ENCODE measurements around the gene ARTN.

ARTN gene

DNA sequence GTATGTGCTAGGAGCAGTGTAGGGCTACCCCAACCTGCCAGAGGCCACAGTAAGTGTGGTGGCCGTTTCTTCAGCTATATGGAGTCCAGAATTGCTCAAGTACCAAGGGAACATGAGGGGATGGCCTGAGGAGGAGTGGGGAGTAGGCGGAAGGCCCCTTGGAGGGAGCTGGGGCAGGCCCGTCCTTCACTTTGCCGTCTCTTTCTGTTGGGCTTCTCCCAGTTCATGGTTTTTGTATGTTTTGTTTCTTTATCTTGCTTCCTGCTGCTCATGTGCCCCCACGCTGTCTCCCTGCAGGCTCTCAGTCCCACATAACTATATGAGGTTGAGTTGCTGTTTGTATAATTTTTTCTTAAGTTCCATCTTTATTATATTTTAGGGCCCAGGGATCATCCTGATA lies 30.3 kb downstream of the ARTN start:
- H3K27ac ChIP-seq (ENCODE audit: low read length), result no peak overlapping the region
- peaks cover 16% of the 10 kb centered on the region for H3K36me3 ChIP-seq (ENCODE audit: insufficient read depth, low read depth, low read length)
- H3K9me3 ChIP-seq (ENCODE audit: insufficient read depth, low read depth, low read length), result no peaks in the 10 kb centered on the region

DNA sequence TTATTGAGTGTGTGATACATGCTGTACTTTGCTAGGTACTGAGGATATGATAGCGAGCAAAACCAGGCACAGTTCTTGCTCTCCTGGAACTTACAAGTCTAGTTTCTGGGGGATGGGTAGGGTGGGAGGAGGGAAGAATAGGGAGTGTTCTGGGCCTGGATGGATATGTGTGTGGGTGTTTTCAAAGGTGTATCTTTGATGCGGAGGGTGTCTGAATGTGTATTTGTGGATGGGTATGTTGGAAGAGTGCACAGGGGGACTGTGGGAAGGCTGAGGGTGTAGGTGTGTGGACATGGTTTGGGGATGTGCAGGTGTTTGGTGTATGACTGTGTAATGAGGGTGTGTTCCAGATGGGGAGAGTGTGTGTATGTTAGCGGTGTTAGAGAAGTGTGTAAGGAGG lies 31.7 kb downstream of the ARTN start:
- Histone ChIP-seq H3K4me3 (ENCODE audit: low read length) (no peak overlapping the region), H3K9me3 (ENCODE audit: insufficient read depth, low read depth, low read length) (no peaks in the 10 kb centered on the region), H3K27ac (ENCODE audit: low read length) (no peak overlapping the region), H3K4me1 (ENCODE audit: insufficient read depth, low read length) (no peaks in the 10 kb centered on the region), H3K27me3 (ENCODE audit: insufficient read depth, low read length) (no peaks in the 10 kb centered on the region), H3K9ac (ENCODE audit: low read depth, low read length) (no peak overlapping the region), H3K36me3 (ENCODE audit: insufficient read depth, low read depth, low read length) (peaks cover 11% of the 10 kb centered on the region)

More for the DNA sequence above, 30.3 kb downstream of the ARTN start:
- no peak overlapping the region for H3K9ac ChIP-seq (ENCODE audit: low read depth, low read length)
- no peaks in the 10 kb centered on the region for H3K27me3 ChIP-seq (ENCODE audit: insufficient read depth, low read length)
- H3K4me3 ChIP-seq (ENCODE audit: low read length), result no peak overlapping the region
- H3K4me1 ChIP-seq (ENCODE audit: insufficient read depth, low read length), result no peaks in the 10 kb centered on the region

DNA sequence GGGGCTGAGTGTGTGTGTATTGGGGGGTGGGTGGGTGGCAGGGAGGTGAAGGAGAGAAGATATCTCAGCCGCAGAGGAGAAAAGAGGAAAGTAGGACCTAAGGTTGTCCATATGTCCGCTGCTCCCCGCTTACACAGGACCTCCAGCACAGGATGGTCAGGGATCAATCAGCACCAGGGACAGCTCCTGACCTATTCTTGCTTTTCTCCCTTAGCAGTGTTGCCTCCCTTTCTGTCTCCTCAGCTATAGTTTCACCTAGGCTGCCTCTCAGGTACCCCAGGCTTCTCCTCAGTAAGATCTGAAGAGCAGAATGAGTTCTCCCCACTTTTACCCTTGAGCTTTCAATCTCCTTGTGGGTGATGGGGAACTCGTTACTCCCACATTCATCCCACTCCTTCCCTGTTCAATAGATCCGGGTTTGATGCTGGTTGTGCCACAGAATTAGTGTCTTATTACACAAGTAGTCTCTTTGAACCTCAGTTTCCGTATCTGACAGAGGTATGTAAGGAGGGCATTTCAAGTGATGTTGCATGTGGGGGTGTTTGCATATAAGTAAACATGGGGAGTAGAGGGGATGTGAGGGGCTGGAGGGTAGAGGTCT lies 34.8 kb downstream of the ARTN start:
- Histone ChIP-seq H3K9ac (ENCODE audit: low read depth, low read length) (no peak overlapping the region), H3K4me1 (ENCODE audit: insufficient read depth, low read length) (no peaks in the 10 kb centered on the region), H3K9me3 (ENCODE audit: insufficient read depth, low read depth, low read length) (no peaks in the 10 kb centered on the region), H3K27me3 (ENCODE audit: insufficient read depth, low read length) (no peaks in the 10 kb centered on the region), H3K4me3 (ENCODE audit: low read length) (no peak overlapping the region), H3K27ac (ENCODE audit: low read length) (no peak overlapping the region), H3K36me3 (ENCODE audit: insufficient read depth, low read depth, low read length) (peaks cover 25% of the 10 kb centered on the region)

DNA sequence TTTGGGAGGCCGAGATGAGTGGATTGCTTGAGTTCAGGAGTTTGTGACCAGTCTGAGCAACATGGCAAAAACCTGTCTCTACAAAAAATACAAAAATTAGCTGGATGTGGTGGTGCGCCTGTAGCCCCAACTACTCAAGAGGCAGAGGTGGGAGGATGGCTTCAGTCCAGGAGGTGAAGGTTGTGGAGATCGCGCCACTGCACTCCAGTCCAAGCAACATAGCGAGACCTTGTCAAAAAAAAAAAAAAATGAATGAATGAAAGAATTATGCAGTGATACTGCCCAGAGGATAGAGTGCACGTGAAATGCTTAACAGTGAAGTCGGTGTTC lies 35.8 kb downstream of the ARTN start:
- no peak overlapping the region for H3K9ac ChIP-seq (ENCODE audit: low read depth, low read length)

DNA sequence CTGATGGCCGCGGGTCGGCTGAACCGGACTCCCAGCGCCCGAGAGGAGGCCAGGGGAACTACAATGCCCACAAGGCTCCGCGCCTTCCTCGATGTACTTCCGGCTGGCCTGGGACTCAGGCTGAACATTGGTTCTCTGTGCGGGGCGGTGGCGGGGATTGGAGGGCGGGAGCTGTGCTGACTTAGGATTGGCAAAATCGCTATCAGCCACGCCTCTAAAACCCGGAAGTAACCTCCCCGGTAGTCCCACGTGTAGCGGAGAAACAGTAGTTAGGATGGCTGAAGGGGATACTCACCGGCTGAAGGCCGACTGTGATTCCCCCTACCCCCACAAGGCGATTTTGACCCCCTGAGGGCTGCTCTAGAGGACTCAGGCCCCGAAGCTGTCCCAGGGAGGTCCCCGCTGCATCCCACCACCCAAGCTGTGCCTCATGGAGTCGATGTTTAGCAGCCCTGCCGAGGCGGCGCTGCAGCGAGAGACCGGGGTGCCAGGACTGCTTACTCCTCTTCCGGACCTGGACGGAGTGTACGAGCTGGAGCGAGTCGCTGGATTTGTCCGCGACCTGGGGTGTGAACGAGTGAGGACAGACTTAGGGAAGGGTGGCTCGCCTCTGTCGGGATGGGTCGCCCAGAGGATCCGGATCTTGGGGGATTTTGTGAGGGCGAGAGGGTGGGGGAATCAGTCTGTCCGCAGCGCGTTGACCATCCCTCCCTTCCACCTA lies 36.3 kb downstream of the ARTN start, which contains the start of gene DPH2:
Gene DPH2 (plus strand): TSS at position 265 of the 721 bp plus-strand sequence. CDS start 166 bp downstream, at position 431.
- Histone ChIP-seq H3K36me3 (ENCODE audit: insufficient read depth, low read depth, low read length) (peaks cover 25% of the 10 kb centered on the region), H3K27ac (ENCODE audit: low read length) (no peak within 1 kb of the TSS)

More for the DNA sequence above, 35.8 kb downstream of the ARTN start:
- Histone ChIP-seq H3K27ac (ENCODE audit: low read length) (no peak overlapping the region), H3K4me3 (ENCODE audit: low read length) (peak overlapping the region; percentile 48; the same call in 1 of the 2 replicates), H3K9me3 (ENCODE audit: insufficient read depth, low read depth, low read length) (no peaks in the 10 kb centered on the region), H3K27me3 (ENCODE audit: insufficient read depth, low read length) (no peaks in the 10 kb centered on the region), H3K4me1 (ENCODE audit: insufficient read depth, low read length) (no peaks in the 10 kb centered on the region), H3K36me3 (ENCODE audit: insufficient read depth, low read depth, low read length) (peaks cover 25% of the 10 kb centered on the region)

DNA sequence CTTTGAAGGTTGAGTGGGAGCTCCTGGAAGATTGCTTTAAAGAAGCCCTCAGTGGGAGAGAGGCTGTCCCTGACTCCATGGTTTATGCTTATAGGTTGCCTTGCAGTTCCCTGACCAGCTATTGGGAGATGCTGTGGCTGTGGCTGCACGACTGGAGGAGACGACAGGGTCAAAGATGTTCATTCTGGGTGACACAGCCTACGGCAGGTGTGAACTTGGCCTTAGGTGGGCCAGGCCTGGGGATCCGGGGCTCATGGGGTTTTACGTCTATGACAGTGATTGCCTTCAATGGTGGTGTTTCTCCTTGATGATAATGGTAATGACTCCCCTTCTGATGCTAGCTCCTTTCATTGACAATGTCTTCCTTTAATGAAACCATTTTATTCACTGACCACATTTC lies 36.9 kb downstream of the ARTN start:
- Histone ChIP-seq H3K9me3 (ENCODE audit: insufficient read depth, low read depth, low read length) (no peaks in the 10 kb centered on the region), H3K27me3 (ENCODE audit: insufficient read depth, low read length) (no peaks in the 10 kb centered on the region), H3K36me3 (ENCODE audit: insufficient read depth, low read depth, low read length) (peaks cover 25% of the 10 kb centered on the region), H3K4me1 (ENCODE audit: insufficient read depth, low read length) (no peaks in the 10 kb centered on the region), H3K9ac (ENCODE audit: low read depth, low read length) (peak overlapping the region; percentile 83), H3K27ac (ENCODE audit: low read length) (no peak overlapping the region), H3K4me3 (ENCODE audit: low read length) (peak overlapping the region; percentile 95)

More for the DNA sequence above, 36.3 kb downstream of the ARTN start, which contains the start of gene DPH2:
- Histone ChIP-seq H3K27me3 (ENCODE audit: insufficient read depth, low read length) (no peaks in the 10 kb centered on the region), H3K4me3 (ENCODE audit: low read length) (peak within 1 kb of the TSS; percentile 95), H3K9me3 (ENCODE audit: insufficient read depth, low read depth, low read length) (no peaks in the 10 kb centered on the region), H3K9ac (ENCODE audit: low read depth, low read length) (peak within 1 kb of the TSS; percentile 83), H3K4me1 (ENCODE audit: insufficient read depth, low read length) (no peaks in the 10 kb centered on the region)

DNA sequence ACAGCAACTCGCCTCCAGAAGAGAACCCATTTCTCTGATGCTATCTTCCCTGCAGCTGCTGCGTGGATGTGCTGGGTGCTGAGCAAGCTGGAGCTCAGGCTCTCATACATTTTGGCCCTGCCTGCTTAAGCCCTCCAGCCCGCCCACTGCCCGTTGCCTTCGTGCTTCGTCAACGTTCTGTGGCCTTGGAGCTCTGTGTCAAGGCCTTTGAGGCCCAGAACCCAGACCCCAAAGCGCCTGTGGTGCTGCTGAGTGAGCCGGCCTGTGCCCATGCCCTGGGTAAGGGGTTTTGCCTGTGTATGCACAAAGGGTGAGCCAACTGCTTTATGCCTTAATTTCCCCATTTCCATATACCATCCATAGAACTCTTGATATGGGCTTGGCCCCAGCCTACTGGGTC lies 37.3 kb downstream of the ARTN start:
- Histone ChIP-seq H3K4me3 (ENCODE audit: low read length) (peak overlapping the region; percentile 95), H3K4me1 (ENCODE audit: insufficient read depth, low read length) (no peaks in the 10 kb centered on the region), H3K27me3 (ENCODE audit: insufficient read depth, low read length) (no peaks in the 10 kb centered on the region), H3K27ac (ENCODE audit: low read length) (no peak overlapping the region), H3K9me3 (ENCODE audit: insufficient read depth, low read depth, low read length) (no peaks in the 10 kb centered on the region), H3K9ac (ENCODE audit: low read depth, low read length) (no peak overlapping the region), H3K36me3 (ENCODE audit: insufficient read depth, low read depth, low read length) (peaks cover 26% of the 10 kb centered on the region)

DNA sequence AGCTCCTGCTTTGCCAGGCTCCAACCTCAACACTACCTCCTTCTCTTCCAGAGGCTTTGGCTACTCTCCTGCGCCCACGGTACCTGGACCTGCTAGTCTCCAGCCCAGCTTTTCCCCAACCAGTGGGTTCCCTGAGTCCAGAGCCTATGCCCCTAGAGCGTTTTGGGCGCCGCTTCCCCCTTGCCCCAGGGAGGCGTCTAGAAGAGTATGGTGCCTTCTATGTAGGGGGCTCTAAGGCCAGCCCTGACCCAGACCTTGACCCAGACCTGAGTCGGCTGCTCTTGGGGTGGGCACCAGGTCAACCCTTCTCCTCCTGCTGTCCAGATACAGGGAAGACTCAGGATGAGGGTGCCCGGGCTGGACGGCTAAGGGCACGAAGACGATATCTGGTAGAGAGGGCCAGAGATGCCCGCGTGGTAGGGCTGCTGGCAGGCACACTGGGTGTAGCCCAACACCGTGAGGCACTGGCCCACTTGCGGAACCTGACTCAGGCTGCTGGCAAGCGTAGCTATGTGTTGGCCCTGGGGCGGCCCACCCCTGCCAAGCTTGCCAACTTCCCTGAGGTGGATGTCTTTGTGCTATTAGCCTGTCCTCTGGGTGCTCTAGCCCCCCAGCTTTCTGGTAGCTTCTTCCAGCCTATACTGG lies 37.9 kb downstream of the ARTN start:
- H3K4me3 ChIP-seq (ENCODE audit: low read length), result no peak overlapping the region
- no peaks in the 10 kb centered on the region for H3K4me1 ChIP-seq (ENCODE audit: insufficient read depth, low read length)
- no peaks in the 10 kb centered on the region for H3K27me3 ChIP-seq (ENCODE audit: insufficient read depth, low read length)
- no peak overlapping the region for H3K27ac ChIP-seq (ENCODE audit: low read length)
- no peaks in the 10 kb centered on the region for H3K9me3 ChIP-seq (ENCODE audit: insufficient read depth, low read depth, low read length)
- H3K9ac ChIP-seq (ENCODE audit: low read depth, low read length), result no peak overlapping the region
- peaks cover 32% of the 10 kb centered on the region for H3K36me3 ChIP-seq (ENCODE audit: insufficient read depth, low read depth, low read length)

DNA sequence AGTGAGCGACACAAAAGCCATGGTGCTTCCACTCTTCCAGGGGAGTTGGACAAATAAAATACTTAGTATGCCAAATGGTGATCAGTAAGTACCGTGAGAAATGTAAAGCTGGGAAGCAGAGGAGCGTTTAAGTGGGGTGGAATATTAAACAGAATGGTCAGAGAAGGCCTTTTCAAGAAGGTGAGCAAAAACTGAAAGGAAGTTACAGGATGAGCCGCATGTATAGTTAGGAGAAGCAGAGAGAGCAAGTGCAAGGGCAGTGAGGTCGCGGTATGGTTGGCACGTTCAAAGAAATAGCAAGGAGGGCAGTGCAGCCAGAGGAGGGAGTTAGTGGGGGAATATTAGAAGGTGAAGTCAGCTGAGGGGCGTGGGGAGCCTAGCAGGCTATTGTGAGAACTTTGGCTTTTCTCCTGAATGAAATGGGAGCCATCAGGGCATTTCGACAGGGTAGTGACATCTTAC lies 40.4 kb downstream of the ARTN start:
- no peak overlapping the region for H3K27ac ChIP-seq (ENCODE audit: low read length)
- H3K9ac ChIP-seq (ENCODE audit: low read depth, low read length), result peak overlapping the region; percentile 88; the same call in 1 of the 2 replicates
- 0 out of 2 replicates have a peak, but pooled peaks cover 4% of the 10 kb centered on the region for H3K4me1 ChIP-seq (ENCODE audit: insufficient read depth, low read length)
- no peaks in the 10 kb centered on the region for H3K27me3 ChIP-seq (ENCODE audit: insufficient read depth, low read length)
- H3K9me3 ChIP-seq (ENCODE audit: insufficient read depth, low read depth, low read length), result no peaks in the 10 kb centered on the region
- H3K4me3 ChIP-seq (ENCODE audit: low read length), result peak overlapping the region; percentile 92
- H3K36me3 ChIP-seq (ENCODE audit: insufficient read depth, low read depth, low read length), result peaks cover 49% of the 10 kb centered on the region

DNA sequence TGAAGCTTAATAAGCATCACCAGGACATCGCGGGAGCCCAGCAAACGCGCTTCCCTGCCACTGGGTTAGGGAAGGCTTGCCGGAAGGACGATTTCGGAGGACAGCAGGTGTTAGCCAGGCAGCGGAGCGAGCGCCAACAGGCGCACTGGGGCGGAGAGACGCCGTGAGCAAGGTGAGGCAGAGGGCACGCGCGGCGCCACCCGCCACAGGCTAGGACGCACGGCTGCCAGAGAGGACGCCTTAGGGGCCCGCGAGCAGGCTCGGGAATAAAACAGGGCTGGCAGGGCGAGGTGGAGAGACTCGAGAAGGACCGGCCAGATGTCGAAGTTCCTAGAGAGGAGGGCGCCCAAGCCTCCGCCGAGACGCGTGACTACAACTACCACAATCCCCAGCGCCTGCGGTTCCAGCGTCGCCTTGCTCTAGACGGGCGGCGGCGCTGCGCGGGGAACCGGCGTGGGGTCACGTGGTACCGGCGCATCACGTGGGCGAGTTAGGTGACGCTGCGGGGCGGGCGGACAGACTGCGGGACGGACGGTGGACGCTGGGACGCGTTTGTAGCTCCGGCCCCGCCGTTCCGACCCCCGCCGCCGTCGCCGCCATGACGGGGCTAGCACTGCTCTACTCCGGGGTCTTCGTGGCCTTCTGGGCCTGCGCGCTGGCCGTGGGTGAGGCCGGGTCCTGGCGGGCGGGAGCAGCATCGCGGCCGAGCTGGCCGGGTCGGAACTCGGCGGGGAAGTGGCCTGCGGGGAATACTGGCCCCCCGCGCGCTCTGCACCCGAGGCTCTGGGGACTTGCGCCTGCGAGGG lies 41.0 kb downstream of the ARTN start, which contains the start of gene ATP6V0B:
Gene ATP6V0B (plus strand): TSS at position 518 of the 806 bp plus-strand sequence. CDS start 81 bp downstream, at position 599.
- Histone ChIP-seq H3K27me3 (ENCODE audit: insufficient read depth, low read length) (no peaks in the 10 kb centered on the region), H3K9ac (ENCODE audit: low read depth, low read length) (peak within 1 kb of the TSS; percentile 88), H3K27ac (ENCODE audit: low read length) (peak within 1 kb of the TSS; percentile 86), H3K4me3 (ENCODE audit: low read length) (peak within 1 kb of the TSS; percentile 92), H3K4me1 (ENCODE audit: insufficient read depth, low read length) (0 out of 2 replicates have a peak, but pooled peaks cover 4% of the 10 kb centered on the region), H3K9me3 (ENCODE audit: insufficient read depth, low read depth, low read length) (no peaks in the 10 kb centered on the region), H3K36me3 (ENCODE audit: insufficient read depth, low read depth, low read length) (peaks cover 49% of the 10 kb centered on the region)

Data from iPS-20b (cell line).